GM12878 (cell line): ENCODE measurements around the gene UVRAG. TPM values are rescaled to one million over a fixed set of nuclear protein-coding genes. Genes with fewer than 3 reads are reported as not detected.

Source experiments
- ATAC-seq: fragments of 200-7000 bp; cut with Tn5 transposase; 3 replicates; pipeline ENCODE4 v1.9.1; 2020; ENCODE audit warnings: mild to moderate bottlenecking, moderate library complexity
- BruUV-seq: library from RNA; stranded (reverse); fragments of 400-500 nt; replicated peaks from 2 replicates; lab custom pipeline; 2021; lab: Mats Ljungman, UMichigan
- CTCF ChIA-PET: fragments of 300-600 bp; sonication (Branson Sonifier 250); formaldehyde crosslinking; extraction: SDS; loops from one replicate; lab custom pipeline; 2021; ENCODE audit warnings: inconsistent platforms; lab: Yijun Ruan, JAX
- POLR2A ChIA-PET: fragments of 350-600 bp; formaldehyde crosslinking; extraction: SDS; loops from one replicate; lab custom pipeline; 2021; ENCODE audit warnings: inconsistent platforms; lab: Charles Lee
- RAD21 ChIA-PET: fragments of 300-600 bp; sonication (Branson Sonifier 250); formaldehyde crosslinking; loops from one replicate; lab custom pipeline; 2023; ENCODE audit warnings: antibody characterized with exemption; ENCODE audit not compliant: unreplicated experiment; lab: Charles Lee
- SMC1A ChIA-PET: fragments of 300-600 bp; sonication (Branson Sonifier 250); formaldehyde crosslinking; loops from one replicate; lab custom pipeline; 2023; ENCODE audit not compliant: unreplicated experiment, uncharacterized antibody; lab: Charles Lee
- DNase-seq: peaks from one replicate; pipeline ENCODE4 v3.0.0-alpha.2; 2011; ENCODE audit warnings: low read depth, low spot score
- FAIRE-seq: peaks from 3 replicates; lab custom pipeline; 2011; peaks lifted over from hg19 to GRCh38; lab: Jason Lieb, UNC
- H2AFZ ChIP-seq: 2 replicates; pipeline ENCODE4 v1.6.0; 2011; ENCODE audit warnings: low read depth, low read length, control low read depth; ENCODE audit not compliant: control insufficient read depth
- H3K27ac ChIP-seq: 2 replicates; pipeline ENCODE4 v1.5.1; 2011; ENCODE audit warnings: control low read depth; ENCODE audit not compliant: control insufficient read depth, insufficient read depth
- H3K27me3 ChIP-seq, 2 experiments: replicated peaks in 1 of 2; 2 replicates each; pipeline versions ENCODE4 v1.6.0 to v1.6.1; 2011; ENCODE audit warnings: low read length in 1 of 2; ENCODE audit not compliant: control insufficient read depth in 2 of 2, insufficient read depth in 2 of 2
- H3K36me3 ChIP-seq, 2 experiments: 2 replicates each; pipeline ENCODE4 v1.5.1; 2011; ENCODE audit warnings: low read length in 1 of 2; ENCODE audit not compliant: control insufficient read depth in 2 of 2, insufficient read depth in 2 of 2
- H3K4me1 ChIP-seq: 2 replicates; pipeline ENCODE4 v1.6.1; 2011; ENCODE audit warnings: mild to moderate bottlenecking, low read length, moderate library complexity, mixed read lengths; ENCODE audit not compliant: control insufficient read depth, insufficient read depth
- H3K4me2 ChIP-seq: 2 replicates; pipeline ENCODE4 v1.6.0; 2011; ENCODE audit warnings: control low read depth; ENCODE audit not compliant: control insufficient read depth, insufficient read depth
- H3K4me3 ChIP-seq: fragments of 200-600 bp; sonication (generic); 2 replicates; pipeline ENCODE4 v1.5.1; 2016
- H3K79me2 ChIP-seq: 2 replicates; pipeline ENCODE4 v1.6.0; 2011; ENCODE audit warnings: low read length; ENCODE audit not compliant: control insufficient read depth, insufficient read depth
- H3K9ac ChIP-seq: 2 replicates; pipeline ENCODE4 v1.8.0; 2011; ENCODE audit warnings: low read length, control low read depth, mixed read lengths; ENCODE audit not compliant: control insufficient read depth, insufficient read depth
- H3K9me3 ChIP-seq: replicated peaks from 3 replicates; pipeline ENCODE4 v1.5.1; 2011; ENCODE audit warnings: mild to moderate bottlenecking, low read length; ENCODE audit not compliant: control insufficient read depth, insufficient read depth
- H4K20me1 ChIP-seq: 2 replicates; pipeline ENCODE4 v1.6.0; 2011; ENCODE audit not compliant: control insufficient read depth, insufficient read depth
- ASH2L ChIP-seq: fragments of 300-600, 200-600 bp; sonication (generic); IDR thresholded peaks from 2 replicates; pipeline ENCODE4 v1.6.1; 2017; ENCODE audit warnings: low read depth, mild to moderate bottlenecking, borderline replicate concordance
- BACH1 ChIP-seq: fragments of 450-650 bp; IDR thresholded peaks from 2 replicates; pipeline ENCODE4 v1.6.1; 2017; ENCODE audit warnings: mild to moderate bottlenecking, borderline replicate concordance
- BRCA1 ChIP-seq: IDR thresholded peaks from 2 replicates; pipeline ENCODE4 v1.6.1; 2011; ENCODE audit warnings: low read depth, low read length, improper control_type of control experiment
- CEBPB ChIP-seq, 2 experiments: fragments of 150-350 bp in 1 of 2; IDR thresholded peaks; 2 replicates each; pipeline ENCODE4 v1.6.1; 2012 to 2014; ENCODE audit warnings: low read depth in 2 of 2, low read length in 2 of 2, borderline replicate concordance in 1 of 2, inconsistent platforms in 1 of 2
- EED ChIP-seq: sonication (generic); IDR thresholded peaks from 2 replicates; pipeline ENCODE4 v1.6.1; 2016; ENCODE audit warnings: antibody characterized with exemption, low read depth
- EGR1 ChIP-seq, 2 experiments: IDR thresholded peaks; 1 replicate in 1 of 2; 2 replicates in 1 of 2; pipeline ENCODE4 v1.6.1; 2011 to 2012; ENCODE audit warnings: low read depth in 2 of 2, low read length in 2 of 2, borderline replicate concordance in 1 of 2, mild to moderate bottlenecking in 1 of 2, moderate library complexity in 1 of 2
- ETV6 ChIP-seq, 2 experiments: fragments of 450-650 bp in 1 of 2; IDR thresholded peaks in 1 of 2; conservative IDR thresholded peaks in 1 of 2; 2 replicates each; pipeline ENCODE4 v1.6.1; 2014; ENCODE audit warnings: antibody characterized with exemption in 1 of 2, borderline replicate concordance in 1 of 2, low read depth in 1 of 2, mild to moderate bottlenecking in 1 of 2, moderate library complexity in 1 of 2
- GABPA ChIP-seq: IDR thresholded peaks from 2 replicates; pipeline ENCODE4 v1.6.1; 2014; ENCODE audit warnings: antibody characterized with exemption, low read depth, mild to moderate bottlenecking, inconsistent platforms
- HDAC6 ChIP-seq: fragments of 200-600 bp; sonication (generic); IDR thresholded peaks from one replicate; pipeline ENCODE4 v1.8.0; 2017; ENCODE audit warnings: antibody characterized with exemption; ENCODE audit not compliant: unreplicated experiment
- NFXL1 ChIP-seq: fragments of 450-650 bp; IDR thresholded peaks from 2 replicates; pipeline ENCODE4 v1.6.1; 2017; ENCODE audit warnings: antibody characterized with exemption, mild to moderate bottlenecking, borderline replicate concordance
- NFYB ChIP-seq: IDR thresholded peaks from 2 replicates; pipeline ENCODE4 v1.6.1; 2011; ENCODE audit warnings: low read depth, mild to moderate bottlenecking, low read length, improper control_type of control experiment, moderate library complexity; ENCODE audit not compliant: insufficient read depth
- PML ChIP-seq: IDR thresholded peaks from 2 replicates; pipeline ENCODE4 v1.6.1; 2012; ENCODE audit warnings: low read length, inconsistent platforms
- SP1 ChIP-seq: IDR thresholded peaks from one replicate; pipeline ENCODE4 v1.6.1; 2011; ENCODE audit warnings: low read depth, low read length
- SREBF2 ChIP-seq: IDR thresholded peaks from 2 replicates; pipeline ENCODE4 v1.6.1; 2012; ENCODE audit warnings: mild to moderate bottlenecking, low read length
- TCF3 ChIP-seq: IDR thresholded peaks from 2 replicates; pipeline ENCODE4 v1.6.1; 2012; ENCODE audit warnings: low read depth, mild to moderate bottlenecking, low read length, borderline replicate concordance; ENCODE audit not compliant: insufficient read depth
- YY1 ChIP-seq: IDR thresholded peaks from 2 replicates; pipeline ENCODE4 v1.6.1; 2011; ENCODE audit warnings: low read depth, mild to moderate bottlenecking, low read length
- ZNF274 ChIP-seq: IDR thresholded peaks from one replicate; pipeline ENCODE4 v1.8.0; 2011; ENCODE audit not compliant: insufficient read length, insufficient read depth
- WGBS: methylation state at CpG from one replicate; pipeline ENCODE4 v1.1.6; 2016; ENCODE audit warnings: low lambda C conversion rate; ENCODE audit not compliant: insufficient replicate concordance, insufficient coverage; ENCODE audit errors: missing lambda C conversion rate; 5-methylcytosine and 5-hydroxymethylcytosine counted together
- in situ Hi-C: fragments of 300-500 bp; cut with MboI; formaldehyde crosslinking; loops from 9 replicates; pipeline ENCODE4 v1.14.3; 2018; ENCODE audit warnings: mixed read lengths
- intact Hi-C: fragments of 100-400 bp; cut with micrococcal nuclease; formaldehyde crosslinking; loops from one replicate; pipeline ENCODE4 v1.14.2; 2022; ENCODE audit not compliant: unreplicated experiment
- polyA plus RNA-seq, 11 experiments: library from polyadenylated mRNA; depleted of rRNA in 4 of 11; unstranded in 6 of 11; stranded (reverse) in 5 of 11; fragments of >200 nt; fragmentation: Nextera tagmentation in 4 of 11; fragmentation: Illumina TruSeq in 1 of 11; extraction: Ambion mirVana in 4 of 11; extraction: Trizol in 1 of 11; gene quantifications; 1 replicate in 1 of 11; 2 replicates in 10 of 11; pipeline versions ENCODE4 v1.2.1 to v1.2.3, GENCODE V29; 2011 to 2016; ENCODE audit warnings: inconsistent platforms in 2 of 11, missing spikeins in 2 of 11, low read depth in 1 of 11
- total RNA-seq, 4 experiments: library from RNA; depleted of rRNA in 3 of 4; stranded (reverse); fragments of >200 nt in 3 of 4; fragmentation: Illumina TruSeq in 1 of 4; extraction: Trizol in 1 of 4; gene quantifications; 2 replicates each; pipeline versions ENCODE4 v1.2.1 to v1.2.3, GENCODE V29; 2013 to 2021
- TF ChIP-seq, protein P1 (sequence below): fragments of 450-650 bp; IDR thresholded peaks from 2 replicates; pipeline ENCODE4 v1.6.1; 2017; ENCODE audit warnings: mild to moderate bottlenecking, moderate library complexity
- TF ChIP-seq, protein P2 (sequence below): IDR thresholded peaks from 2 replicates; pipeline ENCODE4 v1.6.1; 2011; ENCODE audit warnings: low read depth, low read length, improper control_type of control experiment, borderline replicate concordance

UVRAG gene
- total and polyA plus RNA-seq, 10 of the 15 experiments (the other 5 are each of a cell fraction or from before 2014, with no cell fraction given) = 7.0 to 43.4 (median 37.0) TPM

DNA sequence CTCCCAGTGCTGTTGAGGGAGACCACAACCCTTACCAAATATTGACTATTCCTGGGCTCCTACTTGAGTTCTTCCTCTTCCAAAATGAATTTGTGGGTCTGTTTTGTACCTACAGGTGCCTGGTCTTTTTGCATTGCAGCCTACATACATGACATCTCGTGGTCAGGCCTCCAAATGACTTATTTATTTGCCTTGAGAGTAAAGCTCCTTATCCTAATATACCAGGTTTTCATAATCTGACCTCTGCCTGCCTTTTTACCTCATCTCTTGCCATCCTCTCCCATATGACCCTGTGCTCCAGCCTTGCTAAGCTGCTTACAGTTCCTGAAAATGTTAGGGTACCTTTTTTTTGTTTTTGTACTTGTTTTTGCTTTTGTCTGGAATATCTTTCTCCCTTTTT, 130.4 kb downstream of the UVRAG start (continued):
- TF ChIP-seq, protein P1, sequence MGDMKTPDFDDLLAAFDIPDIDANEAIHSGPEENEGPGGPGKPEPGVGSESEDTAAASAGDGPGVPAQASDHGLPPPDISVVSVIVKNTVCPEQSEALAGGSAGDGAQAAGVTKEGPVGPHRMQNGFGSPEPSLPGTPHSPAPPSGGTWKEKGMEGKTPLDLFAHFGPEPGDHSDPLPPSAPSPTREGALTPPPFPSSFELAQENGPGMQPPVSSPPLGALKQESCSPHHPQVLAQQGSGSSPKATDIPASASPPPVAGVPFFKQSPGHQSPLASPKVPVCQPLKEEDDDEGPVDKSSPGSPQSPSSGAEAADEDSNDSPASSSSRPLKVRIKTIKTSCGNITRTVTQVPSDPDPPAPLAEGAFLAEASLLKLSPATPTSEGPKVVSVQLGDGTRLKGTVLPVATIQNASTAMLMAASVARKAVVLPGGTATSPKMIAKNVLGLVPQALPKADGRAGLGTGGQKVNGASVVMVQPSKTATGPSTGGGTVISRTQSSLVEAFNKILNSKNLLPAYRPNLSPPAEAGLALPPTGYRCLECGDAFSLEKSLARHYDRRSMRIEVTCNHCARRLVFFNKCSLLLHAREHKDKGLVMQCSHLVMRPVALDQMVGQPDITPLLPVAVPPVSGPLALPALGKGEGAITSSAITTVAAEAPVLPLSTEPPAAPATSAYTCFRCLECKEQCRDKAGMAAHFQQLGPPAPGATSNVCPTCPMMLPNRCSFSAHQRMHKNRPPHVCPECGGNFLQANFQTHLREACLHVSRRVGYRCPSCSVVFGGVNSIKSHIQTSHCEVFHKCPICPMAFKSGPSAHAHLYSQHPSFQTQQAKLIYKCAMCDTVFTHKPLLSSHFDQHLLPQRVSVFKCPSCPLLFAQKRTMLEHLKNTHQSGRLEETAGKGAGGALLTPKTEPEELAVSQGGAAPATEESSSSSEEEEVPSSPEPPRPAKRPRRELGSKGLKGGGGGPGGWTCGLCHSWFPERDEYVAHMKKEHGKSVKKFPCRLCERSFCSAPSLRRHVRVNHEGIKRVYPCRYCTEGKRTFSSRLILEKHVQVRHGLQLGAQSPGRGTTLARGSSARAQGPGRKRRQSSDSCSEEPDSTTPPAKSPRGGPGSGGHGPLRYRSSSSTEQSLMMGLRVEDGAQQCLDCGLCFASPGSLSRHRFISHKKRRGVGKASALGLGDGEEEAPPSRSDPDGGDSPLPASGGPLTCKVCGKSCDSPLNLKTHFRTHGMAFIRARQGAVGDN = no peak
- no peak for TF ChIP-seq EGR1 (IDR thresholded peaks at IDR 0.05; ENCODE audit: borderline replicate concordance in 1 of 2, low read depth in 2 of 2, low read length in 2 of 2)
- TF ChIP-seq SP1 = no peak
- no peak for TF ChIP-seq ETV6 (conservative IDR thresholded peaks at IDR 0.05 in 1 of 2, IDR thresholded peaks at IDR 0.05 in 1 of 2; ENCODE audit: borderline replicate concordance in 1 of 2, low read depth in 1 of 2)
- no peak for TF ChIP-seq PML
- no peak for TF ChIP-seq SREBF2
- TF ChIP-seq HDAC6 = no peak
- TF ChIP-seq YY1 = no peak
- TF ChIP-seq ASH2L = no peak

DNA sequence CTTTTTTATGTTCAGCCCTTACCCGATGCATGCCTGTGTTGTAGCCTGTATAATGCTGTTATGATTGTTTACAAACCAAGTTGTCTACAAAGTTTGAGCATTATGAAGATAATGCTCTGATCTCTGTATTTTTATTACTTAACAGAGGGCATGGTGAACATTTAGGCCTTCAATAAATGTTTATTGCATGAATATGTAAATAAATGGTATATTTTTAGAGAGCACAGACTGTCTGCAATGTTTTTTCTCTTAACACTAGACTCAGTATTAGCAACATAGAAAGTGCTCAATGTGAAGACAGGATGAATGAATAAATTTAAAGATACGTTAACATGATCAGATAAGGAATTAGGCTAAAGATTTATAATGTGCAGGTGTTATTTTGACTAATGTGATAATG, 130.9 kb downstream of the UVRAG start:
- FAIRE-seq (no peak), ATAC-seq (no peak), DNase-seq (no peak)
- BruUV-seq = no TSS peak
- H3K4me3 ChIP-seq = no peak overlapping the region
- intact Hi-C loops = no loop called here
- H3K27ac ChIP-seq = peak overlapping the region; percentile 20; the same call in 1 of the 2 replicates
- H3K4me1 ChIP-seq = peaks cover 26% of the 10 kb centered on the region
- no peak overlapping the region; the same call in 1 of the 2 replicates for H3K4me2 ChIP-seq
- H3K27me3 ChIP-seq = no peaks in the 10 kb centered on the region
- no peak overlapping the region for H3K9ac ChIP-seq
- SMC1A ChIA-PET = interaction anchor here (0.6 to 2.2 kb wide), 6 partner anchors 15 to 49 kb away, joined by 3 to 6 read pairs (median 3); no protein-coding TSS in a partner anchor
- TF ChIP-seq EED = no peak
- no peak for TF ChIP-seq NFYB
- TF ChIP-seq NFXL1 = no peak
- TF ChIP-seq, protein P2, sequence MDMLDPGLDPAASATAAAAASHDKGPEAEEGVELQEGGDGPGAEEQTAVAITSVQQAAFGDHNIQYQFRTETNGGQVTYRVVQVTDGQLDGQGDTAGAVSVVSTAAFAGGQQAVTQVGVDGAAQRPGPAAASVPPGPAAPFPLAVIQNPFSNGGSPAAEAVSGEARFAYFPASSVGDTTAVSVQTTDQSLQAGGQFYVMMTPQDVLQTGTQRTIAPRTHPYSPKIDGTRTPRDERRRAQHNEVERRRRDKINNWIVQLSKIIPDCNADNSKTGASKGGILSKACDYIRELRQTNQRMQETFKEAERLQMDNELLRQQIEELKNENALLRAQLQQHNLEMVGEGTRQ = no peak
- no peak for TF ChIP-seq TCF3
- no peak for TF ChIP-seq GABPA
- no peak for TF ChIP-seq BRCA1
- TF ChIP-seq CEBPB (IDR thresholded peaks at IDR 0.05; ENCODE audit: borderline replicate concordance in 1 of 2, low read depth in 2 of 2, low read length in 2 of 2) = no peak
- TF ChIP-seq BACH1 = no peak
- TF ChIP-seq ZNF274 = no peak
- TF ChIP-seq, all 136 proteins: peak for 0
- peaks cover 0 to 7% of the 10 kb centered on the region in 2 experiments; a peak in 2 of 4 replicates for H3K36me3 ChIP-seq
- H4K20me1 ChIP-seq = peaks cover 2% of the 10 kb centered on the region; the same call in 1 of the 2 replicates
- peaks cover 44% of the 10 kb centered on the region for H3K79me2 ChIP-seq
- H3K9me3 ChIP-seq = no peaks in the 10 kb centered on the region
- ChIA-PET RAD21 (no interaction called here), POLR2A (no interaction called here), CTCF (interaction anchor here (0.7 to 1.9 kb wide), 2 partner anchors 49 to 206 kb away, joined by 3 to 6 read pairs; no protein-coding TSS in a partner anchor)
- in situ Hi-C loops = no loop called here
- 94% methylated on average over 2 of the region's 2 CpGs for WGBS
- no peak overlapping the region for H2AFZ ChIP-seq
